NCI-H146 (cell line): ENCODE results near the gene MCC.

Experiments
- DNase-seq: peaks from one replicate; lab custom pipeline; 2025; lab: John Stamatoyannopoulos, UW

MCC gene

GRCh38 chr5:113112435-113112834 lies 375.8 kb downstream of the MCC start:
- DNase-seq = no peak

- DNase-seq = no peak
Observed at GRCh38 chr5:113110117-113110516, 378.1 kb downstream of the MCC start.

- DNase-seq = no peak
Observed at GRCh38 chr5:113109344-113109743, 378.9 kb downstream of the MCC start.

- no peak for DNase-seq
Observed at GRCh38 chr5:113108485-113108884, 379.8 kb downstream of the MCC start.

- DNase-seq = no peak
Observed at GRCh38 chr5:113106821-113107220, 381.4 kb downstream of the MCC start.

- DNase-seq = no peak
Observed at GRCh38 chr5:113105693-113106280, 382.5 kb downstream of the MCC start.

GRCh38 chr5:113103330-113103729 lies 384.9 kb downstream of the MCC start:
- DNase-seq = no peak

GRCh38 chr5:113102121-113102531 lies 386.1 kb downstream of the MCC start:
- no peak for DNase-seq

GRCh38 chr5:113100981-113101380 lies 387.3 kb downstream of the MCC start:
- DNase-seq = no peak

GRCh38 chr5:113099822-113100221 lies 388.4 kb downstream of the MCC start:
- peak; percentile 89 for DNase-seq

GRCh38 chr5:113098378-113098777 lies 389.9 kb downstream of the MCC start:
- no peak for DNase-seq

GRCh38 chr5:113095831-113096230 lies 392.4 kb downstream of the MCC start:
- DNase-seq = no peak

GRCh38 chr5:113093558-113093957 lies 394.7 kb downstream of the MCC start:
- DNase-seq = no peak

GRCh38 chr5:113092683-113093082 lies 395.6 kb downstream of the MCC start:
- peak; percentile 25 for DNase-seq

- no peak for DNase-seq
Observed at GRCh38 chr5:113091622-113092021, 396.6 kb downstream of the MCC start.

GRCh38 chr5:113090336-113091106 lies 397.7 kb downstream of the MCC start:
- DNase-seq = no peak

- DNase-seq = no peak
Observed at GRCh38 chr5:113089653-113090335, 398.5 kb downstream of the MCC start.

GRCh38 chr5:113087976-113088514 lies 400.2 kb downstream of the MCC start:
- no peak for DNase-seq

- DNase-seq = no peak
Observed at GRCh38 chr5:113085880-113086409, 402.3 kb downstream of the MCC start.

- DNase-seq = no peak
Observed at GRCh38 chr5:113085084-113085414, 403.2 kb downstream of the MCC start.

GRCh38 chr5:113084402-113085083 lies 403.7 kb downstream of the MCC start:
- no peak for DNase-seq

- no peak for DNase-seq
Observed at GRCh38 chr5:113083481-113083880, 404.8 kb downstream of the MCC start.
